HG03354 (cell line): ENCODE data around the gene ILDR2.
A peak's percentile ranks its signal among the peaks of the same experiment; 100 is the strongest.

ENCODE experiments used
- ATAC-seq: cut with Tn5 transposase; IDR thresholded peaks from one replicate; pipeline ENCODE4 v1.9.1; 2021; ENCODE audit warnings: mild to moderate bottlenecking; ENCODE audit not compliant: unreplicated experiment, poor library complexity, severe bottlenecking

ILDR2 gene

GRCh38 chr1:166975361-166976129 lies at the start of gene ILDR2:
Gene ILDR2, minus strand, starts transcription at chr1:166975540. Its CDS starts 272 bp downstream, at chr1:166975268.
- ATAC-seq = peak; percentile 74

GRCh38 chr1:167022384-167022783 lies 47.0 kb upstream of the ILDR2 start:
- peak; percentile 93 for ATAC-seq

DNA sequence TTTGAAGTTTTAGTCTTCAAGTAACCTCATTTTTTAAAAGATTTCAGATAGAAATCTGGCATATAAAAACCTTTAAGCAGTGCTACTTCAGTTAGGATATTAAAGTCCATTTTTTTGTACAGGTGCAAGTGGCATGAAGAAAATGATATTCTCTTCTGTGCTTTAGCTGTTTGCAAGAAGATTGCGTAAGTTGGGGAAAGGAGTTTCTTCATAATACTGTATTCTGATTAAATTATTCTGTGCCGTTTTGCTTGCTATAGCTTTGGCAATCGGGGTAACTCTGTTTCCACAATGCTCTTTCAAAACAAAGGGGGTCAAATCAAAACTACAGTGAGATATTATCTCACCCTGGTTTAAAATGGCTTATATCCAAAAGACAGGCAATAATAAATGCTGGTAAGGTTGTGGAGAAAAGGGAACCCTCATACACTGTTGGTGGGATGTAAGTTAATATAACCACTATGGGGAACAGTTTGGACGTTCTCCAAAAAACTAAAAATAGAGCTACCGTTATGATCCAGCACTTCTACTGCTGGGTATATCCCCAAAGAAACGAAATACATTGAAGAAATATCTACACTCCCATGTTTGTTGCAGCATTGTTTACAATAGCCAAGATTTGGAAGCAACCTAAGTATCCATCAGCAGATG lies 40.9 kb upstream of the ILDR2 start:
- no peak for ATAC-seq

GRCh38 chr1:167013108-167013929 lies 38.0 kb upstream of the ILDR2 start:
- no peak for ATAC-seq

DNA sequence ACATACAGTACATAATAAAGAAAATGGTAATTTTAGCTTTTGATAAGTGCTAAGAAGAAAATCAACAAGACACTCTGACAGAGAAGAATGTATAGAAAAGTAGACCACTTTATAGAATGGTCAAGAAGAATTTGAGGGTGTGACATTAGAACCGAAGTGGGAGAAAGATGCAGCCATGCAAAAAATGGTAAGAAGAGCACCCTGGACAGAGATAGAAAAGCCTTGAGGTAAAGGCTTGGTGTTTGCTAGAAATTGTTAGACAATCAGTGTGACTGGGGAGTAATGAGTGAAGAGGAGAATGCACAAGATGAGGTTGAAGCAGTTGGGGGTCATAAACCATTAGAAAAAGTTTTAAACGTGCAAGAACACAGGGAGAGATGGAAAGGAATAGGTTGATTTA lies 37.2 kb upstream of the ILDR2 start:
- no peak for ATAC-seq

DNA sequence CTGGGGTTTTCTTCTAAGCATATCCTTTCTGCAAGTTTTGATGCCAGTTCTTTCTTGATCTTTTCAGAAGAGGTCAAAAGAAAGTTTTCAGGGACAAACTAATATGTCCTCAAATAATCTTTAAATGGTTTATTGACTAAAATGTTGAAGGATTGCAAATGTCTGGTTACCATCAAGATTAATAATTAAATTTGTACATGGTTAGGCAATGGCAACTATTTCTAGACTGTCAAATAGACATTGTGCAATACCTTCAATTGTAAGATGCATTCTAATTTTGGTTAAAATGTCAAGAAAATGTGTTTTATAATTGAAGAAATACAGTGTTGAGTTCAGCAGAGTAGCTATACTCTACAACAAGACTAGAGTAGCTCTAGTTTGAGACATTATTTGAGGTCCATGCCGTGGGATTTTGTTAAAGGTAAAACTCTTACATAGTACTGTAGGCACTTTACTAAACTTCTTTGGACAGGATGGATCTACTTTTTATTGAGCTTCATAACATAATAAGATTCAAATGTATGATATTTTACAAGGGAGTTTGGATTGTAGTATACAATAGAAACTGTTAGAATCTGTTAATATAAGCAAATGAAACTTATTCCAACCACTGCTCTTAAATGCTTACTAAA lies 36.3 kb upstream of the ILDR2 start:
- ATAC-seq = no peak

GRCh38 chr1:167003711-167004110 lies 28.4 kb upstream of the ILDR2 start:
- no peak for ATAC-seq

GRCh38 chr1:167002354-167002753 lies 27.0 kb upstream of the ILDR2 start:
- no peak for ATAC-seq

GRCh38 chr1:167000546-167000945 lies 25.2 kb upstream of the ILDR2 start:
- ATAC-seq = no peak

DNA sequence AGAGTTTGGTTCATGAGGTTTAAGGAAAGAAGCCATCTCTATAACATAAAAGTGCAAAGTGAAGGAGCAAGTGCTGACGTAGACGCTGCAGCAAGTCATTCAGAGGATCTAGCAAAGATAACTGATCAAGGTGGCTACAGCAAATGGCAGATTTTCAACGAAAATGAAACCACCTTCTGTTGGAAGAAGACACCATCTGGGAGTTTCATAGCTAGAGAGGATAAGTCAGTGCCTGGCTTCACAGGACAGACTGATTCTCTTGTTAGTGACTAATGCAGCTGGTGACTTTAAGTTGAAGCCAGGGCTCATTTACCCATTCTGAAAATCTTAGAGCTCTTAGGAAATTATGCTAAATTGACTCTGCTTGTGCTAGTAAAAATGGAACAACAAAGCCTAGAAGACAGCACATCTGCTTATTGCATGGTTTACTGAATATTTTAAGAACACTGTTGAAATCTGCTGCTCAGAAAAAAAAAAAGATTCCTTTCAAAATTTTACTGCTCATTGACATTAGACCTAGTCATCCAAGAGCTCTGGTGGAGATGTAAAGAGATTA lies 24.2 kb upstream of the ILDR2 start:
- peak; percentile 82 for ATAC-seq

DNA sequence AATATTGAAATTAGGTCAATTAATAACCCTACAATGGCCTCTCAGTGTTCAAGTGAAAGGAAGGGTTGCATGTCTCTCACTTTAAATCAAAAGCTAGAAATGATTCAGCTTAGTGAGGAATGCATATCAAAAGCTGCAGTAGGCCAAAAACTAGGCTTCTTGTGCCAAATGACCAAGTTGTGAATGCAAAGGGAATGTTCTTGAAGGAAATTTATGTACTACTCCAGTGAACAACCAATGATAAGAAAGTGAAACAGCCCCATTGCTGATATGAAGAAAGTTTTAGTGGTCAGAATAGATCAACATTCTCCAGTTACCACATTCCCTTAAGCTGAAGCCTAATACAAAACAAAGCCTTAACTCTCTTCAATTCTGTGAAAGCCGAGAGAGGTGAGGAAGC lies 23.7 kb upstream of the ILDR2 start:
- peak; percentile 48 for ATAC-seq

DNA sequence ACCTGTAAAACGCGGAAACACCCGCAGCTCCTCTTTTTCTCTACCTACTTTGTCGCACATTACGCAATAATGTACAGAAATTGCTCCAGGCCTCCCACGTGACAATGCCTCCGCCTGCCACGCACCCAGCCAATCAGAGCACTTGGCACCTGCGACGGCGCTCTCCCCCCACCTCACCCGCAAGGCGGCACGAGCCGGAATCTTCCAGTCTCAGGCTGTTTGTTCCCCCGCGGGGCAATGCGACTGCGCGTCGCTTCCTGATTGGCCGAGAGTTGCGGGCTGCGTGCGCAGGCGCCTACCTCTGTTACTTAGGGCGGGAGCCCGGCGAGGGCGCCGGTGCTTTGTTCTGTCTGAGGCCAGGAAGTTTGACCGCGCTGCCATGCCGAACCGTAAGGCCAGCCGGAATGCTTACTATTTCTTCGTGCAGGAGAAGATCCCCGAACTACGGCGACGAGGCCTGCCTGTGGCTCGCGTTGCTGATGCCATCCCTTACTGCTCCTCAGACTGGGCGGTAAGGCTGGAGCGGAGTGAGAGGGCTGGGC lies 13.7 kb upstream of the ILDR2 start, which contains the start of gene MAEL:
Gene MAEL (plus strand): TSS at position 307 of the 542 bp plus-strand sequence. CDS start 73 bp downstream, at position 380.
- ATAC-seq = no peak

DNA sequence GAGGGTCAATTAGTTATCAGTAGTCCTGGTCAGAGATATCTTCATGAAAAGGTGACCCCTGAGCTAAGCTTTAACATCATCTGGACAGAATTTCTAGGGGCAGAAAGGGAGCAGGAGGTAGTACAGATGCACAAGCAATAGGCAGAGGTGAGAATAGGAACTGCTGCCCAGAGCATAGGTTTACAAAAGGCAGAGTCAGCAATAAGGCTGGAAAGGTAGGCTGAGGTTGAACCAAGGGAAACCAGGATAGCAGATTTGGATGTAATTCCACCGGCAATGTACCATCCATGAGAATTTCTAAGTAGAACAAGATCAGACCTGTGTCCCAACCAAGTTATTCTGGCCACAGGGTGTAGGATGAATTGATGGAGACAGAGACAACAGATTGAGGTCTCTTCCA lies 6.2 kb upstream of the ILDR2 start:
- no peak for ATAC-seq

- no peak for ATAC-seq
Observed at GRCh38 chr1:166980818-166981217, 5.5 kb upstream of the ILDR2 start.

- no peak for ATAC-seq
Observed at GRCh38 chr1:166980383-166980782, 5.0 kb upstream of the ILDR2 start.

- ATAC-seq = peak; percentile 45
Observed at GRCh38 chr1:166978821-166979220, 3.5 kb upstream of the ILDR2 start.

DNA sequence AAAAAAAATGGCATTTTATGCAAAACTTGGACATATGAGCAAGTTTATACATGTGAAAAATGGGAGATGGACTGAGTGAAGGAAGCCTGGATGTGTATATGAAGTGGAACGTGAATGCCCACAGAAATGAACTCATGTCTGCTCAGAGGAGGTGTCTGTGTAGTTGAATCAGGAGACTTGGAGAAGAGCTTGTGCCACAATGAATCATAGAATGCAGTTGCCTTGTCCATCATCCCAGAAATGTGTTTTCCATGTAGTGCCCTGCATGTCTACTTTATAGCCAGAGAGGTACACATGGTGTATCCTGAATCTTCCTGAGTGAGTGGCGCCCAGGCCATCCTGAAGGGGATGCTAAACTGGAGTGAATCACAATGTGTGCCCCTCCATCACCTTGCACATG lies 2.6 kb upstream of the ILDR2 start:
- ATAC-seq = no peak

DNA sequence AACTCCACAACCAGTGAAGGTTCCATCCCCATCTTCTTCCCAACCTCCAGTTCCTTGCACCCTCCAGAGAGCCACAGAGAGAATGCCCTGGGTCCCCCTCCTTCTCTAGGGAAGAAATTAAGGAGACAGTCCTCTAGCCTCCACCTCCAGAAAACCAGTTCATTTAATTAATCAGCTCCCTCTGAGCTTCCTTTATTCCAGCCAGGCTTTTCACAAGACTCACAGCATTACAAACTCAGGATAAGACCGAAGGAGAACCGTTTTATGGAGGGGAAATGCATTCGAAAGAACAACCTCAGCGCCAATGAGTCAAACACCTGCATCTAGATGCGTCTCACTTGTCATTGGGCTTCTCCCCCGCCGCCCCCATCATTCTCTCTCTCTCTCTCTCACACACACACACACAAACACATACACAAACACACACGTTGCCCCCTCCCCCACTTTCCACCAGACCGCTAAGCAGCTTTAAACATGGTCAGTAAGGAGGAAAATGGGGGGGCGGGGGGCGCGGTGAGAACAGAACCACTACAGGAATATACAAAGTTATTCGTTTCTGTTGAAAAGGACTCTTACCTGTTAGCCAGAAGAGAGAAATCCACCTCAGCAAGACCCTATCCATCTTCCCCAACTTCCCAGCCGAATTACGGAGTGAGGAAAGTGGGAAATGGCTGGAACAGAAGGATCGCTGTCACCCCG lies 544 bp downstream of the ILDR2 start:
- peak; percentile 21 for ATAC-seq

GRCh38 chr1:166972826-166973225 lies 2.5 kb downstream of the ILDR2 start:
- ATAC-seq = no peak
